Peyer's patch (tissue), 4 donors: ENCODE measurements around the gene REPS1.

ENCODE experiments used
- POLR2A ChIP-seq, 2 donors: fragments of 450-650 bp; IDR thresholded peaks; one replicate each; pipeline ENCODE4 v1.5.1; 2017; ENCODE audit warnings: antibody characterized with exemption in 2 of 2, mild to moderate bottlenecking in 2 of 2, moderate library complexity in 2 of 2
- TF ChIP-seq, protein P1 (sequence below), 6 experiments: fragments of 450-650 bp in 4 of 6; fragments of 200-600 bp in 2 of 6; sonication (generic) in 1 of 6; IDR thresholded peaks; one replicate each; pipeline ENCODE4 v1.5.1; 2017 to 2019; ENCODE audit warnings: antibody characterized with exemption in 6 of 6, mild to moderate bottlenecking in 3 of 6, moderate library complexity in 1 of 6

DNA sequence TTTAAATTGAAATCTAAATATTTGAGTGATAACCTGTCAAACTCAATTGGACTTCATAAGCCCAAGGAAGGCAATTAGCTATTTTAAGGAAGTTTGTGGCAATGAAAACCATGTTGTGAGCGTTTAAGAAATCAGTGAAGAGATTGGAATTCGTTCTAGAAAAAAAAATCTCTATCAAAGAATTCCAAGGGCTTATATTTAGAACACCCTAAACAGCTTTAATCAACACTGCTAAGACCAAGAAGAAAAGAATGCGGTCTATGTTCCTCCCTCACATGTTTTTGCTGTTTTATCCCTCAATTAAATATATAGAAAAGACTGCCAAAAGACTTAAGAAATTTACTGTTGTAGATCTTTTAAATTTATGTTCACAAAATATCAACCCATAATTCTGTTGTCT is 23.9 kb upstream of the REPS1 start:
- TF ChIP-seq, protein P1, sequence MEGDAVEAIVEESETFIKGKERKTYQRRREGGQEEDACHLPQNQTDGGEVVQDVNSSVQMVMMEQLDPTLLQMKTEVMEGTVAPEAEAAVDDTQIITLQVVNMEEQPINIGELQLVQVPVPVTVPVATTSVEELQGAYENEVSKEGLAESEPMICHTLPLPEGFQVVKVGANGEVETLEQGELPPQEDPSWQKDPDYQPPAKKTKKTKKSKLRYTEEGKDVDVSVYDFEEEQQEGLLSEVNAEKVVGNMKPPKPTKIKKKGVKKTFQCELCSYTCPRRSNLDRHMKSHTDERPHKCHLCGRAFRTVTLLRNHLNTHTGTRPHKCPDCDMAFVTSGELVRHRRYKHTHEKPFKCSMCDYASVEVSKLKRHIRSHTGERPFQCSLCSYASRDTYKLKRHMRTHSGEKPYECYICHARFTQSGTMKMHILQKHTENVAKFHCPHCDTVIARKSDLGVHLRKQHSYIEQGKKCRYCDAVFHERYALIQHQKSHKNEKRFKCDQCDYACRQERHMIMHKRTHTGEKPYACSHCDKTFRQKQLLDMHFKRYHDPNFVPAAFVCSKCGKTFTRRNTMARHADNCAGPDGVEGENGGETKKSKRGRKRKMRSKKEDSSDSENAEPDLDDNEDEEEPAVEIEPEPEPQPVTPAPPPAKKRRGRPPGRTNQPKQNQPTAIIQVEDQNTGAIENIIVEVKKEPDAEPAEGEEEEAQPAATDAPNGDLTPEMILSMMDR (IDR thresholded peaks at IDR 0.05) = no peak
- TF ChIP-seq POLR2A (IDR thresholded peaks at IDR 0.05) = no peak
